ENCODE results near the gene PVR. TPM values are rescaled to one million over a fixed set of nuclear protein-coding genes. Genes with fewer than 3 reads are reported as not detected.

Gene PVR
- total and polyA plus RNA-seq, 9 of the 15 experiments (the other 6 are each of a cell fraction or from before 2014, with no cell fraction given), result 0.89 to 14.5 (median 9.8) TPM

DNA sequence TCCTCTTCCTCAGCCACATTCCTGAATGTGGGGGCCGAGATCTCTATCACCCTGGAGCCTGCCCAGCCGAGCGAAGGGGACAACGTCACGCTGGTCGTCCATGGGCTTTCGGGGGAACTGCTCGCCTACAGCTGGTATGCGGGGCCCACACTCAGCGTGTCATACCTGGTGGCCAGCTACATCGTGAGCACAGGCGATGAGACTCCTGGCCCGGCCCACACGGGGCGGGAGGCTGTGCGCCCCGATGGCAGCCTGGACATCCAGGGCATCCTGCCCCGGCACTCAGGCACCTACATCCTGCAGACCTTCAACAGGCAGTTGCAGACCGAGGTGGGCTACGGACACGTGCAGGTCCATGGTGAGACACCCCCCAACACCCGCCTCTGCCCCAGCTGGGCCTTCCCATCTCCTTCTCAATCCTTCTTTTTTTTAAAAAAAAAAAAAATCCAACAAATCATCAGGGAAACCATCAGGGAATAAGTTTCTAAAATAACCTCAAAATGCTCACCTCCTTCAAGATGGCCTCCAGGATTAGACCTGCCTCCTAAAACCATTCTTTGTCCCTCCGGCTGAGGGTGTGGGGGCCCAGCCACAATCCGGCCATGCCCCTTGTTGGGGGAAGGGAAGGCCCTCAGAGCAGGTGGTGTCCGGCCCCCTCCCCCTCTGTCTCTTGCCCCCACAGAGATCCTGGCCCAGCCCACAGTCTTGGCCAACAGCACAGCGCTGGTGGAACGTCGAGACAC, 59.8 kb downstream of the PVR start:
- H3K9ac ChIP-seq (ENCODE audit: insufficient read depth in 1 of 2, low read depth in 2 of 2, low read length in 2 of 2), result no peak overlapping the region
- no peaks in the 10 kb centered on the region for H3K36me3 ChIP-seq (ENCODE audit: control insufficient read depth, insufficient read depth, low read length)
- H2AFZ ChIP-seq (ENCODE audit: low read depth, low read length), result no peak overlapping the region
- no TSS peak for BruUV-seq (replicated peaks)
- DNase-seq (ENCODE audit: extremely low read depth in 1 of 4, low spot score in 3 of 4) (no peak), FAIRE-seq (no peak), ATAC-seq (no peak)
- ChIA-PET POLR2A (no interaction called here), CTCF (ENCODE audit: low intra/inter-chr PET ratio) (no interaction called here)
- TF ChIP-seq SMAD1 (IDR thresholded peaks at IDR 0.05; ENCODE audit: low read depth, low read length, partially characterized antibody) (no peak), EZH2 (IDR thresholded peaks at IDR 0.05; ENCODE audit: borderline replicate concordance, low read depth, low read length) (no peak), ZFP36 (IDR thresholded peaks at IDR 0.05; ENCODE audit: low read depth, low read length, partially characterized antibody) (peak; percentile 88), HDAC2 (IDR thresholded peaks at IDR 0.05) (no peak), FOXK1 (CRISPR knock-in tag; IDR thresholded peaks at IDR 0.05; ENCODE audit: borderline replicate concordance) (no peak)
- H4K20me1 ChIP-seq (replicated peaks; ENCODE audit: control insufficient read depth, insufficient read depth, low read length), result no peaks in the 10 kb centered on the region
- no peaks in the 10 kb centered on the region for H3K79me2 ChIP-seq (ENCODE audit: control insufficient read depth, insufficient read depth, low read length)
- peaks cover 0 to 21% of the 10 kb centered on the region in 2 experiments; a peak in 4 of 5 replicates for H3K4me1 ChIP-seq (replicated peaks in 1 of 2; ENCODE audit: control insufficient read depth in 2 of 2, insufficient read depth in 2 of 2, low read length in 2 of 2)
- in situ Hi-C loops (cut with MboI) (no loop called here), intact Hi-C loops (cut with micrococcal nuclease) (no loop called here)
- no peak overlapping the region for H3K4me3 ChIP-seq
- H3K27me3 ChIP-seq (ENCODE audit: control insufficient read depth in 2 of 2, insufficient read depth in 2 of 2, low read length in 2 of 2), result no peaks in the 10 kb centered on the region
- H3K9me1 ChIP-seq (ENCODE audit: control insufficient read depth, insufficient read depth, low read length), result no peaks in the 10 kb centered on the region
- H3K4me2 ChIP-seq (ENCODE audit: insufficient read depth, low read length), result no peak overlapping the region
- 77% methylated on average over 18 of the region's 28 CpGs for WGBS (ENCODE audit: insufficient coverage, low coverage, missing lambda C conversion rate)
- no peak overlapping the region for H3K27ac ChIP-seq (ENCODE audit: extremely low read depth, low read depth, low read length)
- no peaks in the 10 kb centered on the region for H3K9me3 ChIP-seq (replicated peaks; ENCODE audit: control insufficient read depth, insufficient read depth, low read depth, low read length)

- no TSS peak for BruUV-seq (replicated peaks)
These were observed 61.3 kb downstream of the PVR start for GRCh38 chr19:44704982-44705381.

More at GRCh38 chr19:44704982-44705381, 61.3 kb downstream of the PVR start:
- ChIA-PET CTCF (ENCODE audit: low intra/inter-chr PET ratio) (interaction anchor here (0.6 kb wide), 1 partner anchor 22 kb away, joined by 4 read pairs; no protein-coding TSS in a partner anchor), POLR2A (interaction anchor here (1.1 kb wide), 1 partner anchor 19 kb away, joined by 3 read pairs; no protein-coding TSS in a partner anchor)
- Histone ChIP-seq H3K36me3 (ENCODE audit: control insufficient read depth, insufficient read depth, low read length) (no peaks in the 10 kb centered on the region), H3K4me2 (ENCODE audit: insufficient read depth, low read length) (no peak overlapping the region), H3K79me2 (ENCODE audit: control insufficient read depth, insufficient read depth, low read length) (no peaks in the 10 kb centered on the region), H3K27ac (ENCODE audit: extremely low read depth, low read depth, low read length) (no peak overlapping the region), H4K20me1 (replicated peaks; ENCODE audit: control insufficient read depth, insufficient read depth, low read length) (no peaks in the 10 kb centered on the region), H3K9me1 (ENCODE audit: control insufficient read depth, insufficient read depth, low read length) (no peaks in the 10 kb centered on the region), H3K27me3 (ENCODE audit: control insufficient read depth in 2 of 2, insufficient read depth in 2 of 2, low read length in 2 of 2) (no peaks in the 10 kb centered on the region), H3K9ac (ENCODE audit: insufficient read depth in 1 of 2, low read depth in 2 of 2, low read length in 2 of 2) (no peak overlapping the region), H2AFZ (ENCODE audit: low read depth, low read length) (no peak overlapping the region), H3K9me3 (replicated peaks; ENCODE audit: control insufficient read depth, insufficient read depth, low read depth, low read length) (no peaks in the 10 kb centered on the region), H3K4me3 (no peak overlapping the region), H3K4me1 (replicated peaks in 1 of 2; ENCODE audit: control insufficient read depth in 2 of 2, insufficient read depth in 2 of 2, low read length in 2 of 2) (peaks cover 0 to 20% of the 10 kb centered on the region in 2 experiments; a peak in 4 of 5 replicates)
- in situ Hi-C loops (cut with MboI) (no loop called here), intact Hi-C loops (cut with micrococcal nuclease) (no loop called here)
- ATAC-seq, result no peak
- WGBS (ENCODE audit: insufficient coverage, low coverage, missing lambda C conversion rate), result 42% methylated on average over 1 of the region's 1 CpG
- no peak for TF ChIP-seq PTBP1 (IDR thresholded peaks at IDR 0.05; ENCODE audit: low read depth, low read length)
- TF ChIP-seq, protein P1, sequence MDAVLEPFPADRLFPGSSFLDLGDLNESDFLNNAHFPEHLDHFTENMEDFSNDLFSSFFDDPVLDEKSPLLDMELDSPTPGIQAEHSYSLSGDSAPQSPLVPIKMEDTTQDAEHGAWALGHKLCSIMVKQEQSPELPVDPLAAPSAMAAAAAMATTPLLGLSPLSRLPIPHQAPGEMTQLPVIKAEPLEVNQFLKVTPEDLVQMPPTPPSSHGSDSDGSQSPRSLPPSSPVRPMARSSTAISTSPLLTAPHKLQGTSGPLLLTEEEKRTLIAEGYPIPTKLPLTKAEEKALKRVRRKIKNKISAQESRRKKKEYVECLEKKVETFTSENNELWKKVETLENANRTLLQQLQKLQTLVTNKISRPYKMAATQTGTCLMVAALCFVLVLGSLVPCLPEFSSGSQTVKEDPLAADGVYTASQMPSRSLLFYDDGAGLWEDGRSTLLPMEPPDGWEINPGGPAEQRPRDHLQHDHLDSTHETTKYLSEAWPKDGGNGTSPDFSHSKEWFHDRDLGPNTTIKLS (IDR thresholded peaks at IDR 0.05; ENCODE audit: borderline replicate concordance, low read depth), result peak; percentile 92; the same call in 1 of the 2 replicates
- no peak for DNase-seq (ENCODE audit: extremely low read depth in 1 of 4, low spot score in 3 of 4)
- FAIRE-seq, result no peak
